ENCODE results near the gene DDX10. TPM values are rescaled to one million over a fixed set of nuclear protein-coding genes. Genes with fewer than 3 reads are reported as not detected.

DDX10 gene
- total and polyA plus RNA-seq, 3 donors from 2014 or later, result 25.7 to 64.4 (median 59.2) TPM

DNA sequence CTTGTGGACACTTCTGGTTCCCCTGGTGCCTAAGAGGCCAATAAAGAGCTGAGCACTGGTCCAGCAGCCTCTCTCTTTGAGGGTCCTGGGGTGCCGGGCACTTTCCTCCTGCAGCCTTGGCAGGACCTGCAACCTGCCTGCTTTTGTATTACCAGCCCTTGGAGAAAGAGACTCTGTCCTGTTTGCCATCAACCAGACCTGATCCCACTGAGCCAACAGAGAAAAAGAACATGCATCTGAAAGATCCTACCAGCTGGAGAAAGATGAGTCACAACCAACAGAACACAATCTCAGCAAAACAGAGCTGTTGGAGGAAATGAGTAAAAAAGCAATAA, 321.0 kb downstream of the DDX10 start:
- Histone ChIP-seq H3K4me1 (peaks cover 6% of the 10 kb centered on the region), H3K36me3 (ENCODE audit: low read depth, missing control alignments) (no peaks in the 10 kb centered on the region), H3K4me3 (no peak overlapping the region), H3K27me3 (no peaks in the 10 kb centered on the region), H3K9me3 (no peaks in the 10 kb centered on the region), H3K27ac (no peak overlapping the region)
- DNase-seq, result no peak
- intact Hi-C loops (cut with DNase I; ENCODE audit: low total_unique reads), result no loop called here
- TF ChIP-seq POLR2A (IDR thresholded peaks at IDR 0.05), result no peak
- TF ChIP-seq, protein P1, sequence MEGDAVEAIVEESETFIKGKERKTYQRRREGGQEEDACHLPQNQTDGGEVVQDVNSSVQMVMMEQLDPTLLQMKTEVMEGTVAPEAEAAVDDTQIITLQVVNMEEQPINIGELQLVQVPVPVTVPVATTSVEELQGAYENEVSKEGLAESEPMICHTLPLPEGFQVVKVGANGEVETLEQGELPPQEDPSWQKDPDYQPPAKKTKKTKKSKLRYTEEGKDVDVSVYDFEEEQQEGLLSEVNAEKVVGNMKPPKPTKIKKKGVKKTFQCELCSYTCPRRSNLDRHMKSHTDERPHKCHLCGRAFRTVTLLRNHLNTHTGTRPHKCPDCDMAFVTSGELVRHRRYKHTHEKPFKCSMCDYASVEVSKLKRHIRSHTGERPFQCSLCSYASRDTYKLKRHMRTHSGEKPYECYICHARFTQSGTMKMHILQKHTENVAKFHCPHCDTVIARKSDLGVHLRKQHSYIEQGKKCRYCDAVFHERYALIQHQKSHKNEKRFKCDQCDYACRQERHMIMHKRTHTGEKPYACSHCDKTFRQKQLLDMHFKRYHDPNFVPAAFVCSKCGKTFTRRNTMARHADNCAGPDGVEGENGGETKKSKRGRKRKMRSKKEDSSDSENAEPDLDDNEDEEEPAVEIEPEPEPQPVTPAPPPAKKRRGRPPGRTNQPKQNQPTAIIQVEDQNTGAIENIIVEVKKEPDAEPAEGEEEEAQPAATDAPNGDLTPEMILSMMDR (IDR thresholded peaks at IDR 0.05), result no peak
- 80 to 83% methylated on average over 1 of the region's 1 CpG for WGBS, 2 donors

Other genes with a start within 250 kb of the DDX10 start
- gene C11orf65, start 197.5 kb upstream of the DDX10 start, total RNA-seq, result 10 to 100 TPM; 22.1 to 48.9 TPM
- gene C11orf65, start 197.5 kb upstream of the DDX10 start, polyA plus RNA-seq (ENCODE audit: insufficient read depth, low read depth, low replicate concordance), result 69.7 TPM
- gene POGLUT3, start 166.7 kb upstream of the DDX10 start, total RNA-seq, result 10 to 100 TPM in 1 of 2 donors, 1 to 10 TPM in 1; 6.5 to 10.5 TPM
- 10.7 TPM for gene POGLUT3, start 166.7 kb upstream of the DDX10 start, polyA plus RNA-seq (ENCODE audit: insufficient read depth, low read depth, low replicate concordance)
- gene EXPH5, start 71.3 kb upstream of the DDX10 start, total RNA-seq, result under 1 TPM; 0.62 to 0.71 TPM
- gene EXPH5, start 71.3 kb upstream of the DDX10 start, polyA plus RNA-seq (ENCODE audit: insufficient read depth, low read depth, low replicate concordance), result 1.3 TPM

Measured in testis (tissue), 3 donors.